TTC549 (cell line): ENCODE results near the gene NUP210L.
"Not testable (repeated sequence)": the region's sequence is repeated elsewhere in the genome, so short reads cannot be mapped to it uniquely, and the experiment has no call there.

Experiments used
- FAIRE-seq: peaks from 2 replicates; lab custom pipeline; 2012; peaks lifted over from hg19 to GRCh38; lab: Jason Lieb, UNC

The NUP210L gene

GRCh38 chr1:154097873-154098272, 57.0 kb downstream of the NUP210L start:
- no peak for FAIRE-seq

GRCh38 chr1:154095456-154096060, 59.3 kb downstream of the NUP210L start:
- peak; percentile 74 for FAIRE-seq

- FAIRE-seq: peak; percentile 77
Measured at GRCh38 chr1:154094411-154094810, 60.5 kb downstream of the NUP210L start.

GRCh38 chr1:154093699-154094098, 61.2 kb downstream of the NUP210L start:
- FAIRE-seq: no peak

GRCh38 chr1:154091706-154092105, 63.2 kb downstream of the NUP210L start:
- FAIRE-seq: no peak

GRCh38 chr1:154087574-154087973, 67.3 kb downstream of the NUP210L start:
- no peak for FAIRE-seq

- FAIRE-seq: not testable (repeated sequence)
Measured at GRCh38 chr1:154083057-154083456, 71.8 kb downstream of the NUP210L start.

- FAIRE-seq: no peak
Measured at GRCh38 chr1:154081386-154082126, 73.3 kb downstream of the NUP210L start.

- peak; percentile 53 for FAIRE-seq
Measured at GRCh38 chr1:154076413-154076812, 78.5 kb downstream of the NUP210L start.

GRCh38 chr1:154075746-154076145, 79.1 kb downstream of the NUP210L start:
- FAIRE-seq: no peak

- FAIRE-seq: peak; percentile 25
Measured at GRCh38 chr1:154062309-154062708, 92.6 kb downstream of the NUP210L start.

- FAIRE-seq: not testable (repeated sequence)
Measured at GRCh38 chr1:154047436-154047835, 107.4 kb downstream of the NUP210L start.

GRCh38 chr1:154033697-154034096, 121.2 kb downstream of the NUP210L start:
- FAIRE-seq: not testable (repeated sequence)

- no peak for FAIRE-seq
Measured at GRCh38 chr1:154019940-154020339, 134.9 kb downstream of the NUP210L start.

- no peak for FAIRE-seq
Measured at GRCh38 chr1:154019269-154019668, 135.6 kb downstream of the NUP210L start.

- no peak for FAIRE-seq
Measured at GRCh38 chr1:154014154-154014907, 140.5 kb downstream of the NUP210L start.

- not testable (repeated sequence) for FAIRE-seq
Measured at GRCh38 chr1:154012543-154012942, 142.3 kb downstream of the NUP210L start.

- FAIRE-seq: no peak
Measured at GRCh38 chr1:154012129-154012528, 142.7 kb downstream of the NUP210L start.

- FAIRE-seq: no peak
Measured at GRCh38 chr1:154006136-154006535, 148.7 kb downstream of the NUP210L start.

GRCh38 chr1:154000420-154000819, 154.5 kb downstream of the NUP210L start:
- no peak for FAIRE-seq

- FAIRE-seq: not testable (repeated sequence)
Measured at GRCh38 chr1:153996882-153997281, 158.0 kb downstream of the NUP210L start.

GRCh38 chr1:153995640-153996039, 159.2 kb downstream of the NUP210L start:
- FAIRE-seq: no peak

GRCh38 chr1:153995202-153995601, 159.7 kb downstream of the NUP210L start:
- peak; percentile 49 for FAIRE-seq
